ENCODE data around the gene ZNF30.
"Not testable (repeated sequence)": the region's sequence is repeated elsewhere in the genome, so short reads cannot be mapped to it uniquely, and the experiment has no call there.

The ZNF30 gene

DNA sequence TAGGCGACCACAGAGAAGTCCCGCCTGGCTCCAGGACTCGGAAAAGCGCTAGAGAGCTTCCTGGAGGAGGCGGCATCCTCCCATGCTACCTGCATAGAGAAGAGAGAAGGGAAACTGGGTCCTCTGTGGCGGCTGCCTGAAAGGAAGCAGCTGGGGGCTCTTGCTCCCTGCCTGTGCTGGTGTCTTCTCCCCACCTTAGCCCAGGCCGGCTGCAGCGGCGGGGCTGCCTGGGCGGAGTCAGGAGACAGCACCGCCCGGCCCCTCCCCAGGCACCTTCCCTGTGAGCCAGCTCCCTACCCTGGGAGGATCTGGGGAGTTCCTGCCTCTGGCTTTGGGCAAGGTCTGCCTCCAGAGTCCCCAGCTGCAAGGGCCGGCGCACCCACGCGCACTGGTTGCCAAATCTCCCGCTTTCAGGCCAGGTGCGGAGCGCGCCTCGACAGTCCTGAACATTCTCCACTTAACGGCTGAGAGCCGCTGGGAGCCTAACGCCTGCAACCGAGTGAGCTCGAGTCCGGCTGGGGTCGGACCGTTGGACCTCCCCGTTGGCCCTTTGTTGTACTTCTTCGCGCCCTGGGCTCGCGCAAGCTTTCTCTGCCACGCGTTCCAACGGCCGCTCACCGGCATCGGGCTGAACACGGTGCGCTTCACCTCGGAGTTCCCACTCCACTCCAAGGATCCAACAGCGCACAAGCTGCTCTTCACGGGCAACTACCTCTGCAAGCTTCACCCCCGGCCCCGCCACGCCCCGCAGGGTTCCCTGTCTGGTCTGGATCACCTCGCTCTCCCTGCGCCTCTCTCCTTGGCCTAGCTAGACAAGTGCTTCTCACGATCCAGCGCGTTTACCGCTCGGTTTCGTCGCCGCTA, 21.8 kb upstream of the ZNF30 start:
- Histone ChIP-seq H3K36me3 (no peaks in the 10 kb centered on the region), H3K27ac (no peak overlapping the region), H3K4me3 (ENCODE audit: low read depth, low read length) (no peak overlapping the region), H3K27me3 (ENCODE audit: insufficient read depth, low read depth, severe bottlenecking) (no peaks in the 10 kb centered on the region), H3K9me3 (ENCODE audit: severe bottlenecking) (no peaks in the 10 kb centered on the region)
- TF ChIP-seq, protein P1, sequence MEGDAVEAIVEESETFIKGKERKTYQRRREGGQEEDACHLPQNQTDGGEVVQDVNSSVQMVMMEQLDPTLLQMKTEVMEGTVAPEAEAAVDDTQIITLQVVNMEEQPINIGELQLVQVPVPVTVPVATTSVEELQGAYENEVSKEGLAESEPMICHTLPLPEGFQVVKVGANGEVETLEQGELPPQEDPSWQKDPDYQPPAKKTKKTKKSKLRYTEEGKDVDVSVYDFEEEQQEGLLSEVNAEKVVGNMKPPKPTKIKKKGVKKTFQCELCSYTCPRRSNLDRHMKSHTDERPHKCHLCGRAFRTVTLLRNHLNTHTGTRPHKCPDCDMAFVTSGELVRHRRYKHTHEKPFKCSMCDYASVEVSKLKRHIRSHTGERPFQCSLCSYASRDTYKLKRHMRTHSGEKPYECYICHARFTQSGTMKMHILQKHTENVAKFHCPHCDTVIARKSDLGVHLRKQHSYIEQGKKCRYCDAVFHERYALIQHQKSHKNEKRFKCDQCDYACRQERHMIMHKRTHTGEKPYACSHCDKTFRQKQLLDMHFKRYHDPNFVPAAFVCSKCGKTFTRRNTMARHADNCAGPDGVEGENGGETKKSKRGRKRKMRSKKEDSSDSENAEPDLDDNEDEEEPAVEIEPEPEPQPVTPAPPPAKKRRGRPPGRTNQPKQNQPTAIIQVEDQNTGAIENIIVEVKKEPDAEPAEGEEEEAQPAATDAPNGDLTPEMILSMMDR (IDR thresholded peaks at IDR 0.05; ENCODE audit: low read depth, low read length) = no peak
- no peak for DNase-seq

DNA sequence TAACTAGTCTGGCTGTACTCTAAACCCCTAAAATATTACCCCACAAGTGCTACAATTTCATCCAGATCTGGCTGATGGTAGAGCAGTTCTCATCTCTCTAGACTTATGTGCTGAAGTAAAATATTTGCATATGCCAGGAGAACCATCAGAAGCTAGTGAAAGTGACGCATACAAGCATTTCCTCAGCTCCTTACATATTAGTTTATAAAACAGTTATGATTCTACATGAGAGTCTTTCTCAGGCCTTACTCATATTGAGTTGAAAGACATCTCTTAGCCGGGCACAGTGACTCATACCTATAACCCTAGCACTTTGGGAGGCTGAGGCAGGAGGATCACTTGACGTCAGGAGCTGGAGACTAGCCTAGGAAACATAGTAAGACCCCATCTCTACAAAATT, 15.9 kb upstream of the ZNF30 start:
- Histone ChIP-seq H3K9me3 (ENCODE audit: severe bottlenecking) (peaks cover 2% of the 10 kb centered on the region), H3K27ac (no peak overlapping the region)

GRCh38 chr19:34917144-34917543, 9.6 kb upstream of the ZNF30 start:
- H3K9me3 ChIP-seq (ENCODE audit: severe bottlenecking) = peaks cover 35% of the 10 kb centered on the region
- DNase-seq; H3K27me3 ChIP-seq (ENCODE audit: insufficient read depth, low read depth, severe bottlenecking); H3K36me3 ChIP-seq; H3K27ac ChIP-seq; H3K4me3 ChIP-seq (ENCODE audit: low read depth, low read length): not testable (repeated sequence)

More for the DNA sequence above, 15.9 kb upstream of the ZNF30 start:
- no peaks in the 10 kb centered on the region for H3K36me3 ChIP-seq
- DNase-seq = no peak
- TF ChIP-seq, protein P1 (IDR thresholded peaks at IDR 0.05; ENCODE audit: low read depth, low read length) = no peak
- no peak overlapping the region for H3K4me3 ChIP-seq (ENCODE audit: low read depth, low read length)
- no peaks in the 10 kb centered on the region for H3K27me3 ChIP-seq (ENCODE audit: insufficient read depth, low read depth, severe bottlenecking)

DNA sequence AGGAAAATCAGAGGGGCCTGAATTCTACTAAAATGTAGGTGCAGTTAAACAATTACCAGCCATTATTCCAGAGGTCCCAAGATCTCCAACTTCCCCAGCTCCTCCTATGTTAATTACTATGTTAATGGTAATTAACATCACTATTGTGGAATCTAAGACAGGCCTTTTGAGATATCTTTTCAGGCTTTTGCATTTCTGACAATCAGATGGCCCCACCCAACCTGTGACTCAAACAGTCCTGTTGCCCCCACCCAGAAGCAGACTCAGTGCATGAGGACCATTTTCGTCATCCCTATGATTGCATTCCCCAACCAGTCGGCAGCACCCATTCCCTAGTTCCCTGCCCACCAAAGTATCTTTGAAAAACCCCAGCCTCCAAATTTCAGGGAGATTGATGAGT, 8.5 kb upstream of the ZNF30 start:
- no peaks in the 10 kb centered on the region for H3K27me3 ChIP-seq (ENCODE audit: insufficient read depth, low read depth, severe bottlenecking)
- no peak overlapping the region for H3K4me3 ChIP-seq (ENCODE audit: low read depth, low read length)
- no peak for DNase-seq
- no peak overlapping the region for H3K27ac ChIP-seq
- TF ChIP-seq, protein P1 (IDR thresholded peaks at IDR 0.05; ENCODE audit: low read depth, low read length) = no peak
- H3K9me3 ChIP-seq (ENCODE audit: severe bottlenecking) = peaks cover 35% of the 10 kb centered on the region
- no peaks in the 10 kb centered on the region; the same call in 1 of the 2 replicates for H3K36me3 ChIP-seq

- not testable (repeated sequence) for H3K27me3 ChIP-seq (ENCODE audit: insufficient read depth, low read depth, severe bottlenecking); H3K4me3 ChIP-seq (ENCODE audit: low read depth, low read length); H3K36me3 ChIP-seq
- peak; percentile 21 for DNase-seq
- H3K9me3 ChIP-seq (ENCODE audit: severe bottlenecking) = peaks cover 33% of the 10 kb centered on the region
- H3K27ac ChIP-seq = peak overlapping the region; percentile 54
These were observed 6.5 kb upstream of the ZNF30 start for GRCh38 chr19:34920090-34920786.

DNA sequence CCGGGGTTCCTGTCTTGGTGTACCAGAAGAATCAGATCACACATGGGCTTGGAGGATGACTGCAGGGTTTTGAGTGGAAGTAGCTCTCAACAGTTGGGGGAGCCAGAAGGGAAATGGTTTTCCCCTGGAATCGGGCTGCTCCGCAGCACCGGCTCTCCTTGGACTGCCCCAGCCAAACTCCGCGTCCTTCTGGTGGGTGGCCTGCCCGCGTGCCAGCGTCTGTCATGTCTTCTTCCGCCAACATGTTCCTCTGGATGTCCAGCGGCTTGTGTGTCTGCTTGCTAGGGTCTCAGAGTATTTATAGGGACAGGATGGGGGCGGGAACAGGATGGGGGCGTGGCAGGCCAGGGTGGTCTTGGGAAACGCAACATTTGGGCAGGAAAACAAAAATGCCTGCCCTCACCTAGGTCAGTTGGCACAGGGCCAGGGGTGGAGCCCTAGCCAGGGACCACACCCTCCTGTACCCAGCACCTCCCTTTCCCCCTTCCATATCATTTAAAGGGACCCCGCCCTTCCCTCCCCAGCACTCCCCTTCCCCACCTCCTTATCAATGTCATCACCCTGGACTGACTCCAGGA, 1.3 kb upstream of the ZNF30 start:
- Histone ChIP-seq H3K27ac (no peak overlapping the region), H3K4me3 (ENCODE audit: low read depth, low read length) (no peak overlapping the region), H3K9me3 (ENCODE audit: severe bottlenecking) (no peaks in the 10 kb centered on the region), H3K27me3 (ENCODE audit: insufficient read depth, low read depth, severe bottlenecking) (no peaks in the 10 kb centered on the region), H3K36me3 (peaks cover 16% of the 10 kb centered on the region)
- TF ChIP-seq, protein P1 (IDR thresholded peaks at IDR 0.05; ENCODE audit: low read depth, low read length) = no peak
- DNase-seq = no peak

Data from WERI-Rb-1 (cell line).